ENCODE data around the gene ARF1.
A peak's percentile ranks its signal among the peaks of the same experiment; 100 is the strongest.

Gene ARF1

DNA sequence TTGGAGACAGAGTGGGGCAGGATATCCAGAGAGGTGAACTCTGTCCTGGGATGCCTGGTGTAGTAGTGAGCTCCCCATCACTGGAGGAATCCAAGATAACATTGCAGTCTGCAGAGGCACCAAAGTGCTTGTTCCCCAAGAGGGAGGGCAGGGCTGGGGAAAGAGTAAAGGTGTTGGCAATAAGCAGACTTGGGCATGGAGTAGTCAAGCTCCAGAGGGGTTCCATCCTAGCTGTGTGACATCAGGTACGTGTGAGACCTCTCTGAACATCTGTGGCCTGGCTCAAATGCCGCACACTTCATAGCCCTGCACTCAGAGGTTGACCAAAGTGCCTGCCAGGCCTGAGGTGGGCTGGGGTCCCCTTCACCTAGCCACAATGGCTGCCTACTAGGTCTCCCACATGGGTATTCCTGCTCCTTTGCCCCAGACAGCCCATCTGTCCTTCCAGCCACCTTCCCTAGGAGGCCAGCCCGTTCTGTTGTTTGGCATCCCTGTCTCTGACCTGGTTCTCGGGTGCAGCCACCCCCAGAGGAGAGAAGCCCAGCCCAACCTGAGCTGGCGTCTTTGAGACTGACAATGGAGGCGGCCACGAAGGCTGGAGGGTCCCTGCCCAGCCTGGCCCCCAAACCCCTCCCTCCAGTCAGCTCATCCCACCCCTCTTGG is 2.8 kb upstream of the ARF1 start:
- Histone ChIP-seq H2AFZ (ENCODE audit: low read depth, low read length) (no peak overlapping the region), H3K9me3 (ENCODE audit: low read length) (no peaks in the 10 kb centered on the region), H3K36me3 (ENCODE audit: insufficient read depth, low read length) (no peaks in the 10 kb centered on the region), H3K4me3 (ENCODE audit: low read length) (no peak overlapping the region), H3K27me3 (ENCODE audit: insufficient read depth, low read length) (no peaks in the 10 kb centered on the region), H3K4me1 (ENCODE audit: insufficient read depth, low read length) (peaks cover 17% of the 10 kb centered on the region)

GRCh38 chr1:228081144-228081543 is 1.4 kb upstream of the ARF1 start:
- H2AFZ ChIP-seq (ENCODE audit: low read depth, low read length): no peak overlapping the region
- peak overlapping the region; percentile 94 for H3K4me3 ChIP-seq (ENCODE audit: low read length)
- peaks cover 29% of the 10 kb centered on the region for H3K4me1 ChIP-seq (ENCODE audit: insufficient read depth, low read length)
- no peaks in the 10 kb centered on the region for H3K36me3 ChIP-seq (ENCODE audit: insufficient read depth, low read length)
- H3K27me3 ChIP-seq (ENCODE audit: insufficient read depth, low read length): no peaks in the 10 kb centered on the region
- H3K9me3 ChIP-seq (ENCODE audit: low read length): no peaks in the 10 kb centered on the region

DNA sequence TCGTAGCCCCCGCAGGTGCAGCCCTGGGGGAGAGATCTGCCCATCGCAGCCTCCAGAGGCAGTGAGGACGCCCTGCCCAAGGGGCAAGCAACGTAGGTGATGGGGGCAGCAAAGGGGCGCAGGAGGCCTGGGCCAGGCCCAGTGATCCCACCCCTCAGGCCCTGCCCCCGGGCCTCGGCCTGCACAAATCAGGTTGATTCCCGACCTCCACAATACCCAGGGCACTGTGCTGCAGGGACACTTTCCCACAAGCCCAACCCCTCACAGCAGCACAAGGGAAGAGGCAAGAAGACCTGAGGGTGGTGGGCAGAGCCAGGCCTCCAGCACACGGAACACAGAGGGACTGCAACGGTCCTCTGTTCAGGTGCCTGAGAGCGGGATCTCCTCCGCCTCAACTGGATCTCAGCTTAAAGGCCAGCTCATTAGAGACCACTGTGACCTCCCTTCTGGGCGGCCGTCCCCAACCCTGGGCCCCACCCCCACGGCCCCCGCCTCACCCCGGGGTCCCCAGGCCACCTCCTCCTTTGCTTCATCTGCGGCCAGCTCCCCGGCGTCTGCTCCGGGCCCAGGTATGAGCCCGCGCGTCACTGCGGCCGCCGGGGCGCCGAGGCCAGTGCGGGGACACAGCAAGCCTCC is 812 bp upstream of the ARF1 start:
- no peaks in the 10 kb centered on the region for H3K27me3 ChIP-seq (ENCODE audit: insufficient read depth, low read length)
- no peaks in the 10 kb centered on the region for H3K36me3 ChIP-seq (ENCODE audit: insufficient read depth, low read length)
- H3K4me3 ChIP-seq (ENCODE audit: low read length): peak overlapping the region; percentile 94
- peak overlapping the region; percentile 8 for H2AFZ ChIP-seq (ENCODE audit: low read depth, low read length)
- H3K4me1 ChIP-seq (ENCODE audit: insufficient read depth, low read length): peaks cover 29% of the 10 kb centered on the region
- no peaks in the 10 kb centered on the region for H3K9me3 ChIP-seq (ENCODE audit: low read length)

DNA sequence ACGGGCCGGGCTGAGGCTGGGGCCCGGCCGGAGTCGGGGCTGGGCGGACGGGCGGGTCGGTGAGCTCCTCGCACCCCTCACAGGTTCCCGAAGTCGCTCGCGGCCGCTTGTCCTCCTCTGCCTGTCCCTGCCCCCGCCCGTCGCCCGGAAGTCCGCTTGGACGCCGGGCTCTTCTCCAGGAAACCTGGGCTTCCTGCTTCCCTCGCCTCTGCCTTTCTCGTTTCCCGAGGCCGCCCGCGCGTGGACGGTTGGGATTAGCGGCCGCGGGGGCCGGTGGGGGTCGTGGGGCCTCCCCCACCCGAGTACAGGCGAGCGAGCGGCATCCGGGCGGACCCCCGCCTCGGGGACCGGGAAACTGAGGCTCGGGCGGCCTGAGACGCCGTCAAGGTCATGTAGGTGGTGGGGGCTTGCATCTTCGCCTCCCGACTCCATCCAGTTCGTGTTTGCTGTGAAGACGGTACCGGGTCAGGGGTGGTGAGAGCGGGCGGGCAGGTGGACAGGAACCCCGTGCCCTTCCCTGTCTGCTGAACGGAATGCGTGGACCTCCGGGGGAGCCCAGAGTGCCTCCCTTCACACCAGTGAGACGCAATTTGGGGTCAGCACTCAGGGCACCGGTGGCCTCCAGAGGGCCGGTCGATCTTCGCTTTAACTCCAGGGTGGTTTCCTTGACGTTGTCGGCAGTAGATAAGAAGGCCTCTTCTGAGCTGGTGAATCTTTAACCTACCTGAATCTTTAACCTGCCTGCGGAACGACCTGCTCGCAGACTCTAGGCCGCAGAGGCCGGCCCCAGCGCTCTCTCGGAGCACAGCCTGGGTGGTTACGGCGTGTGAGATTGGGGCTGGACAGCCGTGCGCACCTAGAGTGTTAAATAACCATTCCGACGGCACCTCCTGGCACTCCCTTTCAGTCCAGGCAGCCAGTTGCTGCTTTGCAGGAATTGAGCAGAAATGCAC is 686 bp downstream of the ARF1 start:
- Histone ChIP-seq H3K9me3 (ENCODE audit: low read length) (no peaks in the 10 kb centered on the region), H3K4me3 (ENCODE audit: low read length) (peak overlapping the region; percentile 94), H3K27me3 (ENCODE audit: insufficient read depth, low read length) (no peaks in the 10 kb centered on the region), H3K36me3 (ENCODE audit: insufficient read depth, low read length) (peaks cover 8% of the 10 kb centered on the region), H2AFZ (ENCODE audit: low read depth, low read length) (no peak overlapping the region), H3K4me1 (ENCODE audit: insufficient read depth, low read length) (peaks cover 33% of the 10 kb centered on the region)

DNA sequence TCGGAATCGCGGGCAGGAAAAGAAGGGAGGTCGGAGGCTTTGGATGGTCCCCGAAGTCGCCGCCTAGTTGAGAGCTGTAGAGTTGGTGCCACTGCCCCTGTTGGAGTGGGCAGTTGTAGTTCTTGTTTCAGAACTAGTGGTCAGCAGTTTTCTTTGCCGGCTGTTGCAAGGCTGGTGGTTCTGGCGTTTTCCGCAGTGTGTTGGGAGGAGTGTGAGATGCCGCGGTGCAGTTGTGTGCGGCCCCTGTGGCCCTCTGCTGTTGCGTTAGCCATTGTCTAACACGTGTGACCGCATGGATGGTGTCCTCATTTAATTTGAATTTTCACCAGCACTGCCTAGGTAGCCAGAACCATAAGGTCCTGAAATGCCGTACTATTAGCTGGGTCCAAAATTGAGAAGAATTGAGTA is 1.4 kb downstream of the ARF1 start:
- H3K36me3 ChIP-seq (ENCODE audit: insufficient read depth, low read length): peaks cover 11% of the 10 kb centered on the region
- no peak overlapping the region for H2AFZ ChIP-seq (ENCODE audit: low read depth, low read length)
- peaks cover 33% of the 10 kb centered on the region for H3K4me1 ChIP-seq (ENCODE audit: insufficient read depth, low read length)
- H3K27me3 ChIP-seq (ENCODE audit: insufficient read depth, low read length): no peaks in the 10 kb centered on the region
- peak overlapping the region; percentile 94 for H3K4me3 ChIP-seq (ENCODE audit: low read length)
- no peaks in the 10 kb centered on the region for H3K9me3 ChIP-seq (ENCODE audit: low read length)

- H3K4me3 ChIP-seq (ENCODE audit: low read length): peak overlapping the region; percentile 94
Observed at GRCh38 chr1:228084325-228084724, 1.8 kb downstream of the ARF1 start.

GRCh38 chr1:228084797-228085196 is 2.3 kb downstream of the ARF1 start:
- H3K4me3 ChIP-seq (ENCODE audit: low read length): peak overlapping the region; percentile 94
- H3K27me3 ChIP-seq (ENCODE audit: insufficient read depth, low read length): no peaks in the 10 kb centered on the region
- no peaks in the 10 kb centered on the region for H3K9me3 ChIP-seq (ENCODE audit: low read length)
- peaks cover 11% of the 10 kb centered on the region for H3K36me3 ChIP-seq (ENCODE audit: insufficient read depth, low read length)
- no peak overlapping the region for H2AFZ ChIP-seq (ENCODE audit: low read depth, low read length)
- H3K4me1 ChIP-seq (ENCODE audit: insufficient read depth, low read length): peaks cover 35% of the 10 kb centered on the region

More at GRCh38 chr1:228084325-228084724, 1.8 kb downstream of the ARF1 start:
- Histone ChIP-seq H3K27me3 (ENCODE audit: insufficient read depth, low read length) (no peaks in the 10 kb centered on the region), H3K36me3 (ENCODE audit: insufficient read depth, low read length) (peaks cover 11% of the 10 kb centered on the region), H3K4me1 (ENCODE audit: insufficient read depth, low read length) (peaks cover 33% of the 10 kb centered on the region), H2AFZ (ENCODE audit: low read depth, low read length) (no peak overlapping the region), H3K9me3 (ENCODE audit: low read length) (no peaks in the 10 kb centered on the region)

DNA sequence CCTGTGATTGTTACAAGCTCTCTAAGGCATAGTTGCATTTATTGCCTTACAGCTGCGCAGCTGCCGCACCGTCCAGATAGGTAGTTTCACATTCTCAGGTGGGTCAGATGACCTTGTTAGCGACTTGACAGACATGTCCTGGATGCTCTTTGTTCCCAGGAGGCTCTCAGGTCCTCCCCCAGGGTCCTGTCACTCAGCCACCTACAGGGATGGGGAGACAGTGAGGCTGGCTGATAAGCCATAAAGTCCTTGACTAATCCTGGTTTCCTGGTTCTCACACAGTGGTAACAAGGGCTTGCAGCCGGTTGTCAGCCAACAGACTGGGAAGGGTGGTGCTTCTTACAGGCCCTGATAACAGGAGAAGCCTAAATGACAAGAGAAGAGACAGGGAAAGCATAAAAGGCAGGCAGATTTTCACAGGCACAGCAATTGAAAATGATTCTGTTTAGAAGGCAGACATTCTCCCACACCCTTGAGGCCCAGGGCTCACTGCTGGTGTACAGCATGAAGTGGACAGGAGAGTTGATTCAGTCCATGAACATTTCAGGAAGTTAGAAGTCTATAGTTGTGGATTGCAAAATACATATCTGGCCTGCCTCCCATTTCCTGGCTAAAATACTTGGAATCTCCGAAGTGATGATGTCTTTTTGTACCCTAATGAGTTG is 2.9 kb downstream of the ARF1 start:
- no peak overlapping the region for H3K4me3 ChIP-seq (ENCODE audit: low read length)
- H3K36me3 ChIP-seq (ENCODE audit: insufficient read depth, low read length): peaks cover 11% of the 10 kb centered on the region
- H3K27me3 ChIP-seq (ENCODE audit: insufficient read depth, low read length): no peaks in the 10 kb centered on the region
- peaks cover 41% of the 10 kb centered on the region for H3K4me1 ChIP-seq (ENCODE audit: insufficient read depth, low read length)
- no peaks in the 10 kb centered on the region for H3K9me3 ChIP-seq (ENCODE audit: low read length)
- H2AFZ ChIP-seq (ENCODE audit: low read depth, low read length): no peak overlapping the region

DNA sequence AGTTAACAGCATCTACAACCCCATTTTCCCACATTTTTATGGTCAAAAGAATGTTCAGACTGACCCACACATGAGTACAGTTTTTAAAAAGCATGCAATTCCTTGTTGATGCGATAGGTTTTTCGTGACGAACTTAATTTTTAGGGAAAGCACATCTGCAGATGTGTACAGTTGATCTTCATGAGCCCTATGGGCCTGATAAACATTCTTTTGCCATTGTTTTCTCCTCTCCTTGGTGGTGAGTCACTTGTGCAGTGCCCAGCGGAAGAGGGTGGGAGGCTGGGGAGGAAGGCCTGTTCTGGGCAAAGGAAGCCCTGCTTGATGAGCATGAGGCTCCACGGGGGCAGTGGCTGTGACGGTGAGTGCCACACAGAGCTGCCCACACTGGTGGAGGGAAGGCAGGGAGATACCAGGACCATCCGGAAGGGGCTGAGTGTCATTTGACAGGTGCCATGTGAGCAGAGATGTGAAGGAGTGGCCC is 5.3 kb downstream of the ARF1 start:
- Histone ChIP-seq H2AFZ (ENCODE audit: low read depth, low read length) (no peak overlapping the region), H3K4me3 (ENCODE audit: low read length) (no peak overlapping the region), H3K36me3 (ENCODE audit: insufficient read depth, low read length) (peaks cover 17% of the 10 kb centered on the region), H3K9me3 (ENCODE audit: low read length) (peaks cover 5% of the 10 kb centered on the region), H3K4me1 (ENCODE audit: insufficient read depth, low read length) (peaks cover 39% of the 10 kb centered on the region), H3K27me3 (ENCODE audit: insufficient read depth, low read length) (no peaks in the 10 kb centered on the region)

DNA sequence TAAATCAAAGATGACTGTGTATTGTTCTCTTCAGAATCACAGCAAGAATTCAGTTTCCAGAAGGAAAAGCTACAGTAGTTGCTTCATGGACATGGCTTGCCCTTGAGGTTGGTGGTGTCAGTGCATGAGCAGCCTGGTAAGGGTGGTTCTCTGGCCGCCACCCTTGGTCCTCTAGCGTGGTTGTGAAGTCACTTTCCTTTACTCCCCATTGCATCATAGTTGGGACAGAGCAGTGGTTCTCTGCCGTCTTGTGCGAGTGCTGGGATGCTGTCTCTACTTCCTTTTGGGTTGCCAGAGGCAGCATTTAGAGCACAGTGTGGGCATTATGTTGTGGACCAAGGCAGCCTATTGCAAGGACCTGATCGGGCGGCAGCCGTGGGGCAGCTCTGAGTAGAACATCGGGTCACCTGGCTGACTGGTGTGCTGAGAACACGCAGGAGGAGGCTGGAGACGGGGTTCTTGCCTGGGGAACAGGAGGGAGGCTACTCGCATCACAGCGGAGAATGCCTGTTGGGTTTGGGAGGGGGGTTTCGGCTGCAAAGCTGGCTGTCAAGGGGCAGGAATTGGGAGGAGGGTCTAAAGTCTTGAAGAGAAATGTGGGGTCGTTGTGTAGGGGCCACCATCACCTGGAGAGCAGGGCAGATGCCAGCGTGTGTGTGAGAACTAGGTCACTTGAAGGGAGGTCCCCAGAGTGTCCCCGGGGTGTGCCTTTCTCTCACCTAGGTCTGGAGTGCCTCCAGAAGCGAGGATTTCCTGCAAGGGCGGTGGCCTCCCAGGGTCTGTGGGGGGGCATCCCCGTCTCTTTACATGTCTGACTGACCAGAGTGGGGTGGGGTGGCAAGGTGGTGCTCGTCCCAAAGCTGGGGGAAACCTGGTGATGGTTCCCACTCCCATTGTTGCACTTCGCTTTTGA is 6.3 kb downstream of the ARF1 start:
- H2AFZ ChIP-seq (ENCODE audit: low read depth, low read length): no peak overlapping the region
- peaks cover 11% of the 10 kb centered on the region for H3K9me3 ChIP-seq (ENCODE audit: low read length)
- H3K36me3 ChIP-seq (ENCODE audit: insufficient read depth, low read length): peaks cover 23% of the 10 kb centered on the region
- no peak overlapping the region for H3K4me3 ChIP-seq (ENCODE audit: low read length)
- no peaks in the 10 kb centered on the region for H3K27me3 ChIP-seq (ENCODE audit: insufficient read depth, low read length)
- H3K4me1 ChIP-seq (ENCODE audit: insufficient read depth, low read length): peaks cover 38% of the 10 kb centered on the region

DNA sequence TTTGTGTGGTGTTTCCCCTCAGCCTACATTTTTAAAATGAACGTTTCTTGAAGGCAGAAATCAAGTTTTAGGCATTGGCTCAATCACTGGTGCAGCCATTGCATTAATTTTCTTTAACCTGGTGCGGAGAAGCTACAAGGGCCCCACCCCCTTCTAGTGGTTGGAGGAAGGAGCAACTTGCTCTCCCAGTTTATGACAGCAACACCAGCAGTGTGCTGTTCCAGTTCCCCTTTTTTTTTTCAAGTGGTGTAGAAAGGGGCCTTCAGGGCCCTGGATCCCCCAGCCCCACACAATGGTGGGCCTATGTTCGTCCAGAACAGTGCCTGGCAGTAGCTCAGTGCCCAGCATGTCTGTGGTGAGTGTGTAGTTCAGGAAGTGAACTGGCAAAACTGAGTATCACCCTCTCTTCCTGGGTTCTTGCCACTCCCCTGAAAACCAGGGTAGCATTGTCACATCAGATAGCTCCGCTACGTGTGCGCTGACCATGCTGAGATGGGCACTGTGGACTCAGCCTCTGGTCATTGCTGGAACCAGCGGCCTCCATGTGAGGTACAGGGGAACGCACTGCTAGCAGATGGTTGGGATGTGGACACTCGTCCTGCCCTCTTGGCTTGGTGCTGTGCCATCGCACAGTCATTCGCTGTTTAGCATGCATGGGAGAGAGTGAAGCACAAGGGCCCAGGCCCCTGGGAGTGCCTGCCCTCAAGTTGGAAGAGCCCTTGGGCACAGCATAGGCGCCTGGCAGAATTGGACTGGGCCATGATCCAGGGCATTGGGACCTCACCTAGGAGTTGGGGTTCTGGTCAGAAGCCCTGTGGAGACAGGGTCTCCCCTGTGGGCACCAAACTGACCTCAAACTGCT is 7.2 kb downstream of the ARF1 start:
- peaks cover 19% of the 10 kb centered on the region for H3K9me3 ChIP-seq (ENCODE audit: low read length)
- H2AFZ ChIP-seq (ENCODE audit: low read depth, low read length): no peak overlapping the region
- H3K36me3 ChIP-seq (ENCODE audit: insufficient read depth, low read length): peaks cover 25% of the 10 kb centered on the region
- no peak overlapping the region for H3K4me3 ChIP-seq (ENCODE audit: low read length)
- no peaks in the 10 kb centered on the region for H3K27me3 ChIP-seq (ENCODE audit: insufficient read depth, low read length)
- peaks cover 29% of the 10 kb centered on the region for H3K4me1 ChIP-seq (ENCODE audit: insufficient read depth, low read length)

Measured in neuron (in vitro differentiated cells).